ENCODE results near the gene ZNF207. TPM values are rescaled to one million over a fixed set of nuclear protein-coding genes. Genes with fewer than 3 reads are reported as not detected.

ZNF207 gene
- total and polyA plus RNA-seq, 2 of the 8 experiments (the other 6 are each of a cell fraction or from before 2014, with no cell fraction given) = 268 to 286 TPM

- 33% methylated on average over 9 of the region's 9 CpGs; no CpG with 5 or more reads in 1 of the 2 experiments for WGBS, 2 experiments (ENCODE audit: extremely low coverage in 1 of 2, insufficient coverage in 1 of 2, insufficient read length in 1 of 2, insufficient replicate concordance in 2 of 2, low coverage in 1 of 2, low lambda C conversion rate in 2 of 2, missing lambda C conversion rate in 1 of 2)
- peaks cover 2 to 7% (median 5%) of the 10 kb centered on the region in 4 experiments for H3K4me1 ChIP-seq (replicated peaks in 1 of 4; ENCODE audit: control insufficient read depth in 3 of 4, insufficient read depth in 4 of 4, low read length in 3 of 4)
- H3K27ac ChIP-seq (ENCODE audit: low read depth, low read length) = no peak overlapping the region
- no peak overlapping the region for H3K4ac ChIP-seq (replicated peaks; ENCODE audit: insufficient read length, low read depth, low read length)
- DNase-seq (ENCODE audit: low read depth in 1 of 2, low spot score in 2 of 2) (no peak), FAIRE-seq (no peak)
- H2AK5ac ChIP-seq (ENCODE audit: low read depth, low read length) = peak overlapping the region; percentile 91; the same call in 1 of the 2 replicates
- H3K23ac ChIP-seq (ENCODE audit: insufficient read length) = no peak overlapping the region
- H3K56ac ChIP-seq (replicated peaks; ENCODE audit: insufficient read length, low read depth, low read length) = no peak overlapping the region
- H3K79me1 ChIP-seq (ENCODE audit: low read depth, low read length) = no peaks in the 10 kb centered on the region
- H3K4me2 ChIP-seq (ENCODE audit: insufficient read depth in 1 of 2, low read depth in 2 of 2, low read length in 2 of 2) = peak overlapping the region; percentile 31 to 51; a peak in 3 of 4 replicates
- peak overlapping the region; percentile 58 for H4K5ac ChIP-seq (ENCODE audit: insufficient read length, low read depth, low read length)
- H3K18ac ChIP-seq (ENCODE audit: extremely low read depth, low read length) = peak overlapping the region; percentile 84; the same call in 1 of the 2 replicates
- H2BK5ac ChIP-seq (ENCODE audit: low read depth, low read length) = 0 out of 2 replicates have a peak overlapping the region, but pooled peaks have one; percentile 10
- ChIA-PET CTCF (ENCODE audit: partially characterized antibody) (interaction anchor here (0.6 to 1.5 kb wide), 8 partner anchors 9 to 108 kb away, joined by 3 to 12 read pairs (median 4); no protein-coding TSS in a partner anchor), POLR2A (ENCODE audit: partially characterized antibody) (interaction anchor here (0.9 to 1.6 kb wide), 3 partner anchors 9 to 31 kb away, joined by 4 to 5 read pairs (median 4); no protein-coding TSS in a partner anchor)
- no peaks in the 10 kb centered on the region for H3K79me2 ChIP-seq (ENCODE audit: control insufficient read depth in 1 of 2, insufficient read depth in 2 of 2, low read length in 2 of 2)
- H4K8ac ChIP-seq (ENCODE audit: extremely low read depth, insufficient read depth, low read length) = no peak overlapping the region
- peak overlapping the region; percentile 99 for H2BK15ac ChIP-seq (ENCODE audit: low read length)
- no peak overlapping the region for H2BK120ac ChIP-seq (replicated peaks; ENCODE audit: low read depth, low read length)
- 0 out of 2 replicates have a peak, but pooled peaks cover 2% of the 10 kb centered on the region for H3K23me2 ChIP-seq (ENCODE audit: low read depth, low read length)
- no peak overlapping the region for H3K14ac ChIP-seq (ENCODE audit: insufficient read length)
- no peaks in the 10 kb centered on the region for H3K9me3 ChIP-seq (ENCODE audit: insufficient read depth in 2 of 2, low read depth in 1 of 2, low read length in 1 of 2)
- H4K20me1 ChIP-seq (replicated peaks in 1 of 2; ENCODE audit: control insufficient read depth in 1 of 2, insufficient read depth in 2 of 2, low read length in 2 of 2) = no peaks in the 10 kb centered on the region
- H3K4me3 ChIP-seq (ENCODE audit: extremely low read depth in 1 of 4, insufficient read depth in 2 of 4, low read depth in 3 of 4, low read length in 4 of 4) = no peak overlapping the region; a peak in 1 of 8 replicates
- no peaks in the 10 kb centered on the region for H3K27me3 ChIP-seq (replicated peaks in 1 of 4; ENCODE audit: control insufficient read depth in 3 of 4, extremely low read depth in 1 of 4, insufficient read depth in 3 of 4, low read length in 3 of 4)
- peaks cover 0 to 6% (median 0%) of the 10 kb centered on the region in 4 experiments; a peak in 1 of 8 replicates for H3K36me3 ChIP-seq (ENCODE audit: control insufficient read depth in 2 of 4, insufficient read depth in 4 of 4, low read length in 3 of 4)
- peak overlapping the region in 2 of 4 experiments; percentile 10 to 24; a peak in 2 of 7 replicates for H3K9ac ChIP-seq (replicated peaks in 1 of 4; ENCODE audit: extremely low read depth in 1 of 4, low read depth in 3 of 4, low read length in 3 of 4)
- H2BK20ac ChIP-seq (ENCODE audit: low read length) = 0 out of 2 replicates have a peak overlapping the region, but pooled peaks have one; percentile 98
- 0 out of 2 replicates have a peak overlapping the region, but pooled peaks have one; percentile 61 for H2AFZ ChIP-seq (ENCODE audit: low read length)
- H2BK12ac ChIP-seq (ENCODE audit: low read depth, low read length) = peak overlapping the region; percentile 91; the same call in 1 of the 2 replicates
- H4K91ac ChIP-seq (replicated peaks; ENCODE audit: insufficient read length, low read length) = no peak overlapping the region
- TF ChIP-seq FOSL1 (IDR thresholded peaks at IDR 0.05; ENCODE audit: insufficient read depth, low read depth, low read length) (no peak), TAF1 (IDR thresholded peaks at IDR 0.05; ENCODE audit: low read depth, low read length) (no peak), BRCA1 (IDR thresholded peaks at IDR 0.05; ENCODE audit: low read depth, low read length) (no peak), RBBP5 (IDR thresholded peaks at IDR 0.05; ENCODE audit: borderline replicate concordance, low read depth, low read length) (no peak), KDM1A (IDR thresholded peaks at IDR 0.05; ENCODE audit: borderline replicate concordance, low read length) (no peak), SRF (IDR thresholded peaks at IDR 0.05; ENCODE audit: low read depth, low read length) (no peak), E2F6 (IDR thresholded peaks at IDR 0.05) (peak; percentile 82), SIN3A (conservative IDR thresholded peaks at IDR 0.05 in 1 of 2, IDR thresholded peaks at IDR 0.05 in 1 of 2; ENCODE audit: low read depth in 1 of 2, low read length in 2 of 2) (no peak), TEAD4 (IDR thresholded peaks at IDR 0.05; ENCODE audit: low read depth, low read length) (no peak), SIX5 (IDR thresholded peaks at IDR 0.05; ENCODE audit: low read depth, low read length) (no peak), ZNF274 (IDR thresholded peaks at IDR 0.05; ENCODE audit: borderline replicate concordance, extremely low read depth, low read length) (no peak)
These were observed 38.9 kb upstream of the ZNF207 start for GRCh38 chr17:32311028-32311536.
